ENCODE data around the gene DAND5. TPM values are rescaled to one million over a fixed set of nuclear protein-coding genes. Genes with fewer than 3 reads are reported as not detected.

Gene DAND5
- polyA plus RNA-seq, 2 of the 4 experiments (the other 2 are of a cell fraction) = 0.12 to 0.21 TPM

GRCh38 chr19:12990853-12991252 lies 21.5 kb downstream of the DAND5 start:
- ChIA-PET POLR2A (no interaction called here), CTCF (no interaction called here)
- DNase-seq (ENCODE audit: low read depth in 1 of 2, low spot score in 1 of 2) = no peak
- no peaks in the 10 kb centered on the region for H3K9me3 ChIP-seq
- H3K27ac ChIP-seq = no peak overlapping the region
- H3K4me2 ChIP-seq = no peak overlapping the region
- H3K4me3 ChIP-seq = no peak overlapping the region
- no peaks in the 10 kb centered on the region for H3K4me1 ChIP-seq
- FAIRE-seq = no peak
- WGBS (ENCODE audit: missing lambda C conversion rate) = 67% methylated on average over 3 of the region's 3 CpGs
- ATAC-seq = no peak
- no peak for TF ChIP-seq JUNB (IDR thresholded peaks at IDR 0.05)
- TF ChIP-seq CTCF (IDR thresholded peaks at IDR 0.05) = no peak
- no peak for TF ChIP-seq MAFK (IDR thresholded peaks at IDR 0.05; ENCODE audit: partially characterized antibody)
- TF ChIP-seq ATOH8 (CRISPR knock-in tag; IDR thresholded peaks at IDR 0.05; ENCODE audit: low read depth) = no peak
- TF ChIP-seq POLR2A (IDR thresholded peaks at IDR 0.05; ENCODE audit: low read length) = no peak
- TF ChIP-seq KDM5A (IDR thresholded peaks at IDR 0.05) = no peak
- TF ChIP-seq REST (IDR thresholded peaks at IDR 0.05) = no peak
- TF ChIP-seq RFX5 (IDR thresholded peaks at IDR 0.05) = no peak
- TF ChIP-seq FOSB (CRISPR knock-in tag; IDR thresholded peaks at IDR 0.05) = no peak
- no peak for TF ChIP-seq SMC3 (IDR thresholded peaks at IDR 0.05)
- no peak for TF ChIP-seq E2F6 (IDR thresholded peaks at IDR 0.05; ENCODE audit: borderline replicate concordance, low read depth)
- TF ChIP-seq NFE2L2 (conservative IDR thresholded peaks at IDR 0.05; ENCODE audit: low read length) = no peak
- TF ChIP-seq MYC (IDR thresholded peaks at IDR 0.05; ENCODE audit: borderline replicate concordance, low read length) = no peak
- no peak for TF ChIP-seq HDAC2 (IDR thresholded peaks at IDR 0.05)
- TF ChIP-seq EP300 (IDR thresholded peaks at IDR 0.05) = no peak
- TF ChIP-seq SREBF2 (IDR thresholded peaks at IDR 0.05) = no peak
- TF ChIP-seq, protein P1, sequence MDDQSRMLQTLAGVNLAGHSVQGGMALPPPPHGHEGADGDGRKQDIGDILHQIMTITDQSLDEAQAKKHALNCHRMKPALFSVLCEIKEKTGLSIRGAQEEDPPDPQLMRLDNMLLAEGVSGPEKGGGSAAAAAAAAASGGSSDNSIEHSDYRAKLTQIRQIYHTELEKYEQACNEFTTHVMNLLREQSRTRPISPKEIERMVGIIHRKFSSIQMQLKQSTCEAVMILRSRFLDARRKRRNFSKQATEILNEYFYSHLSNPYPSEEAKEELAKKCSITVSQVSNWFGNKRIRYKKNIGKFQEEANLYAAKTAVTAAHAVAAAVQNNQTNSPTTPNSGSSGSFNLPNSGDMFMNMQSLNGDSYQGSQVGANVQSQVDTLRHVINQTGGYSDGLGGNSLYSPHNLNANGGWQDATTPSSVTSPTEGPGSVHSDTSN (IDR thresholded peaks at IDR 0.05) = no peak
- no peak for TF ChIP-seq POLR2AphosphoS2 (conservative IDR thresholded peaks at IDR 0.05; ENCODE audit: low read length)
- TF ChIP-seq, protein P2, sequence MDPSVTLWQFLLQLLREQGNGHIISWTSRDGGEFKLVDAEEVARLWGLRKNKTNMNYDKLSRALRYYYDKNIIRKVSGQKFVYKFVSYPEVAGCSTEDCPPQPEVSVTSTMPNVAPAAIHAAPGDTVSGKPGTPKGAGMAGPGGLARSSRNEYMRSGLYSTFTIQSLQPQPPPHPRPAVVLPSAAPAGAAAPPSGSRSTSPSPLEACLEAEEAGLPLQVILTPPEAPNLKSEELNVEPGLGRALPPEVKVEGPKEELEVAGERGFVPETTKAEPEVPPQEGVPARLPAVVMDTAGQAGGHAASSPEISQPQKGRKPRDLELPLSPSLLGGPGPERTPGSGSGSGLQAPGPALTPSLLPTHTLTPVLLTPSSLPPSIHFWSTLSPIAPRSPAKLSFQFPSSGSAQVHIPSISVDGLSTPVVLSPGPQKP (IDR thresholded peaks at IDR 0.05; ENCODE audit: low read depth, low read length) = no peak

DNA sequence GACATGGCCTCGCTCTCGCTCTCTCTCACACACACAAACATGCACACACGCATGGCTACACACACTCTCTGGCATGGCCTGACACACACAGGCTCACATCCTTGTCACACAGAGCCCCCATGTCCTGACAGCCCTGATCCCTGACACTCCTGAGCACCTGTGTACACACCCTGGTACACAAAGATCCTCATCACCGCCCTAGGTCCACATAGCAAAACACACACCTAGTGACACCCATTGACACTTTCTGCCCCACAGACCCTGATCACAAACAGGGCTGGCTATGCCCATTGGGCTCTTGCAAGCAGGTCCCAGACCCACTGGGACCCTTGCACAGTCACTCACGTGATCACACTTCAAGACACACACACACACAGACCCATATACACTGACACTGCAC lies 21.9 kb downstream of the DAND5 start:
- WGBS (ENCODE audit: missing lambda C conversion rate) = 83% methylated on average over 5 of the region's 5 CpGs
- Histone ChIP-seq H3K4me3 (no peak overlapping the region), H3K4me1 (no peaks in the 10 kb centered on the region), H3K9me3 (no peaks in the 10 kb centered on the region), H3K4me2 (no peak overlapping the region), H3K27ac (no peak overlapping the region)
- ChIA-PET POLR2A (no interaction called here), CTCF (interaction anchor here (0.6 to 0.7 kb wide), 3 partner anchors 103 to 490 kb away, joined by 3 read pairs; no protein-coding TSS in a partner anchor)
- no peak for FAIRE-seq
- no peak for ATAC-seq
- DNase-seq (ENCODE audit: low read depth in 1 of 2, low spot score in 1 of 2) = no peak
- TF ChIP-seq POLR2AphosphoS2 (conservative IDR thresholded peaks at IDR 0.05; ENCODE audit: low read length) = no peak
- TF ChIP-seq MYC (IDR thresholded peaks at IDR 0.05; ENCODE audit: borderline replicate concordance, low read length) = no peak
- TF ChIP-seq JUN (IDR thresholded peaks at IDR 0.05) = no peak
- TF ChIP-seq, protein P2 (IDR thresholded peaks at IDR 0.05; ENCODE audit: low read depth, low read length) = no peak
- TF ChIP-seq, protein P1 (IDR thresholded peaks at IDR 0.05) = no peak
- no peak for TF ChIP-seq MAZ (IDR thresholded peaks at IDR 0.05; ENCODE audit: borderline replicate concordance, low read depth, low read length)
- no peak for TF ChIP-seq RNF2 (IDR thresholded peaks at IDR 0.05; ENCODE audit: borderline replicate concordance, low read depth)

Measured in A549 (cell line).